ENCODE measurements around the gene UBXN6.

UBXN6 gene

GRCh38 chr19:4493104-4493928 lies 35.7 kb upstream of the UBXN6 start:
- DNase-seq: no peak

DNA sequence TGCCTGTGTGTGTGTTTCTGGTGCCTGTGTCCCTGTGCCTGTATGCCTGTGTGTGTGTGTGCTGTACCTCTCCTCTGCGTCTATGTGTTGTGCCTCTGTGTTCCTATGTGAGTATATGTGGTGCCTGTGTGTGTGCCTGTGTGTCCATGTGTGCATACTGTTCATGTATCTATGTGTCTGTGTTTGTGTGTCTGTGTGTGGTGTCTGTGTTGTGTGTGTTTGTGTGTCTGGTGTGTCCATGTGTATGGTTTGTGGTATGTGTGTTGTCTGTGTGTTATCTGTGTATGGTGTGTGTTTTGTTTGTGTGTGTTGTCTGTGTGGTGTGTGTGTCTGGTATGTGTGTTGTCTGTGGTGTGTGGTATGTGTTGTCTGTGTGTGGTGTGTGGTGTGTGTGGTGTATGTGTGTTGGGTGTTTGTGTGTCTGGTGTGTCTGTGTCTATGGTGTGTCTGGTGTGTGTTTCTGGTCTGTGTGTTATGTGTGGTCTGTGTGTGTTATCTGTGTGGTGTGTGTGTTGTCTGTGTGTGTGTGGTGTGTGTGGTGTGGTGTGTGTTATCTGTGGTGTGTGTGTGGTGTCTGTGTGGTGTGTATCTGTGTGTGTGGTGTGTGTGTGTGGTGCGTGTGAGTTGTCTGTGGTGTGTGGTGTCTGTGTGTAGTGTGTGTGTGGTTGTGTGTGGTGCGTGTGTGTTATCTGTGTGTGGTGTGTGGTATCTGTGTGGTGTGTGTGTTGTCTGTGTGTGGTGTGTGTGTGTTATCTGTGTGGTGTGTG lies 34.9 kb upstream of the UBXN6 start:
- no peak for DNase-seq

- no peak for DNase-seq
These were observed 33.9 kb upstream of the UBXN6 start for GRCh38 chr19:4491446-4491845.

DNA sequence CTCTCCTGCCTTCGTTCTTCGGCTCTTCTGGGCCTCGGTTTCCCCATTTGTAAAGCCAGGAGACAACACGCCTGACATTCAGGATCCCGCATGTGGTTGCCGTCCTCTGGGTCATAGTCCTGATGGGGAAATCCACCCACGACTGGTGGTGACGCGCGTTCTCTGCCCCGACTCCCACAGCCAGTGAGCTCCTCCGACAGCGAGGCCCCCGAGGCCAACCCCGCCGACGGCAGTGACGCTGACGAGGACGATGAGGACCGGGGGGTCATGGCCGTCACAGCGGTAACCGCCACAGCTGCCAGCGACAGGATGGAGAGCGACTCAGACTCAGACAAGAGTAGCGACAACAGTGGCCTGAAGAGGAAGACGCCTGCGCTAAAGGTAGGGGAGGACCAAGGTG lies 30.9 kb upstream of the UBXN6 start:
- DNase-seq: no peak

- no peak for DNase-seq
These were observed 30.0 kb upstream of the UBXN6 start for GRCh38 chr19:4487572-4487971.

GRCh38 chr19:4483385-4483784 lies 25.8 kb upstream of the UBXN6 start:
- no peak for DNase-seq

DNA sequence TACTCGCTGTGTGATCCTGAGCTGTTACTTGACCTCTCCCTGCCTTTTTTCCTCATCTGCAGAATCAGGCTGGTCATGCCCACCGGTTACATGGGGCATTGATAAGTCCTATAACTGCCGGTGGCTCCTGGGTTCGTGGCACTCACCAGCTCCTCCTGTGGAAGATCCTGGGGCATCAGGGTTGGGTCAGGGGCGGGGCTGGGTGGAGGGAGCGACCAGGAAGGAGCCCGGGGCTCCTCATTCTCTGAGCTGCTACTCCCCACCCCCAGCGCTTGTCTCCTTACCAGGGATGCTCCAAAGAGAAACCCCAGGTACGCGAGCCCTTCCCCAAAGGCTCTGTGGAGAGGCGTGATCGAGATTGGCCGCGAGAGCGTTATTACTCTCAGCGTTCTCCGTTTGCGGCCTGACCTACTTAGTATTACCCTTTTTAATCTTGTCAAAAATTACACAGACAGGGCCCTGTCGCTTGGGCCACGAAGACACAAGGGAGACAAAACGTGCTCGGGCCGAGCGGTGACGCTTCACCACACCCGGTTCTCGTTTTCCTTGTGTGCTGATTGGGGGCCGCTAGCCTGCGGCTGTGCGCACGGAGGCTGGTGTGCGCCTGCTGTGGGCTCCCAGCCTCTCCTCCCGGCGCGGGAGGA lies 25.2 kb upstream of the UBXN6 start:
- DNase-seq: no peak

DNA sequence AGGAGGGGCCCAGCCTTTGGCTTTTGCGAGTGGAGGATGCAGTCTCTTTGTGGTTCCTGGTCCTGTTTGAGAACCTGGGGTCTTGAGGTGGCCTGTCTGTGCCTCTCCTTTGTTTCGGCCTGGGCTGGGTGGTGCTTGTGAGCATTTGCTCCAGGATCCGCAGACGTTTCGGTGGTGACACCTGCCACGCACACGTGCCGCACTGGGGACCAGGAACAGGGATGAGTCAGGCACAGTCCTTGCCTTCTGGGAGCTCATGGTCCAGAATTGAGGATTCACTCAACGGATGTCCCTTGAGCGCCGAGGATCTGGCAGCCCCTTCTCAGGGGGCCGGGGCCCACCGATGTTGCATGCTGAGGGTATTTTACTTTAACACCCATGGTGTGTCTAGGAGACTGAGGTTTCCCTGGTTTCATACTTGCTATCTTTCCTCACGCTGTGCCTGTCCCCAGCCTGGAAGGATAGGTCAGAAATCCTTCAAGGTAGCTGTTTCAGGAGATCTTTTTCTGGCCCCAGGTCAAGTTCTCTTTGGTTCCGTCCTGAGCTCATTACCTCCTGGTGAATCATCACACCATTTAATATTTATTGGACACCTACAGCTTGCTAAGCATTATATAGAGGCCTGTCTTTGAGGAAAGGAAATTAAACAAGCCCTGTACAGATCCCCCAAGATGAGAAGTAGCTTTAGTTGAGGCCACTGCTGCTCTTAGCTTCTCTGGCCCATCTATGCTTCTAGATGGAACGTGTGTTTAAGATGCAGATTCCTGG lies 19.6 kb upstream of the UBXN6 start:
- no peak for DNase-seq

DNA sequence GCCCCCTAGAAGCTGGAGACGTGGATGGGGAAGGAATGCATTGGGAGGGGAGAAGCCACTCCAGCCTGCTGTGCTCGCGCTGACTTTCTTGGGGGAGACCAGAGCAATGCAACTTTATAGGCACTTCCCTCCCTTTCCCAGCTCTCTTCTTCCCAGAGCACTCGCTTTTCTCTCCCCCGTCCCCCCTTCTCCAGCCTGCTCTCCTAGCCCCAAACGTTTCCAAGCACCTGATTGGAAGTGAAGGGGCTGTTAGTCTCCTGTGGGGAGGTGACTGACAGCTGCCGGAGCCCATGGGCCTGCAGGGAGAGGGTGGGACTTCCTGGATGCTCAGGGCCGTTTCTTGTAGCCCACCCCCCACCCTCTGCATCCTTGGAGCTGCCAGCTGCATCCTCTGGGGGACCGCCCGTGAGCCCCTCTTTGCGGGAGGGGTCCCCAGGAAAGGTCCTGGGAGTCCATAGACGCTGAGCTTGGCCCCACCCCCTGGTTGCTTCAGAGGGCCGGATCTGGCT lies 17.0 kb upstream of the UBXN6 start:
- peak; percentile 37 for DNase-seq

- no peak for DNase-seq
These were observed 16.3 kb upstream of the UBXN6 start for GRCh38 chr19:4473763-4474513.

DNA sequence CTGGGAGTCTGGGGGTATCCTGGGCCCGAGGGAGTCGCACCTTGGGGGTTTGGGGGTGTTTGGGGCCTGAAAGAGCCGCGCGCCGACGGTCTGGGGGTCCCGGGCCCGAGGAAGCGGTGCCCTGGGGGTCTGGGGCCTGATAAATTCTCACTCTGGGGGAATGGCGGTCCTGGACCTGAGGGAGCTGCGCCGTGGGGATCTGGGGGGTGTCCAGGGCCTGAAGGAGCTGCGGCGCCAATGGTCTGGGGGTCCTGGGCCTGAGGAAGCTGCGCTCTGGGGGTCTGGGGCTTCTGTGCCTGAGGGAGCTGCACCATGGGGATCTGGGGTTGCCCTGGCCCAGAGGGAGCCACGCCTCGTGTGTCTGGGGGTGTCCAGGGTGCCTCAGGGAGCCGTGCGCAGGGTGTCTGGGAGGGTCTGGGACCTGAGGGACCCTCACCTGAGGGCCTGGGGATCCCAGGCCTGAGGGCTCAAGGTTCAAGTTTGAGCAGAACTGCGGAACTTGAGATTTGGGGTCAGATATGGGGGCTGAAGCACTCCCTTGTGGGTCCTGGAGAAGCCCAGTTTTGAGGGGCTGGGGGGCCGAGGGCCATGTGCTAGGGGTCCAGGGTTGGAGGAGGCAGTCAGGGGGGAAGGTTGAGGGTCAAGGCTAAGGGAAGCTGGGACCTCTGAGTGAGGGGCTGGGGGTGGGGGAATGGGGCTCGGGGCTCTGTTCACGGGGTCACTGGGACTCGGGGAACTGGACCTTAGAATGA lies 15.6 kb upstream of the UBXN6 start:
- DNase-seq: no peak

DNA sequence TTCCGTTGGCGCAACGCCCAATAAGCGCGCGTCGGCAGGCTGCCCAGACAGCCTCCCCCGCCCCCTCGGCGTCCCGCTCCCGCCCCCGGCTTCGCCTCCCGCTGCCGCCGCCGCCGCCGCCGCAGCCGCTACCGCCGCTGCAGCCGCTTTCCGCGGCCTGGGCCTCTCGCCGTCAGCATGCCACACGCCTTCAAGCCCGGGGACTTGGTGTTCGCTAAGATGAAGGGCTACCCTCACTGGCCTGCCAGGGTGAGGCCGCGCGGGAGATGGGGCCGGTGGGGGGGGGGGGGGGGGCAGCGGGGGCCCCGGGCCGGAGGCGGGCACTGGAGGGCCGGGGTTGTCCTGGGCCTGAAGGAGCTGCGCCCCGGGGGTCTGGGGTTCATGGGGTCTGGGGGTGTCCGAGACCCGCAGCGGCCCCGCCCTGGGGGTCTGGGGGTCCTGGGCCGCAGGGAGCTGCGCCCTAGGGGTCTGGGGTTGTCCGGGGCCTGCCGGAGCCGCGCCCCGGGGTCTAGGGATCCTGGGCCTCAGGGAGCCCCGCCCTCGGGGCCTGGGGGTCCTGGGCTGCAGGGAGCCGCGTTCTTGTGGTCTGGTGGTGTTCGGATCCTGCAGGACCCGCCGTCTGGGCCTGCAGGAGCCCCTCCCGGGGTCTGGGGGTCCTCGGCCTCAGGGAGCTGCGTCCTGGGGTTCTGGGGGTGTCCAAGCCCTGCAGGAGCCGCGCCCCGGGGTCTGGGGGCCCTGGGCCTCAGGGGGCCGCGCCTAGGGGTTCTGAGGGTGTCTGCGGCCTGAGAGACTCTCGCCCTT lies 14.8 kb upstream of the UBXN6 start, which contains the start of gene HDGFL2:
Gene HDGFL2, plus strand, starts transcription at position 124 of the 801 bp plus-strand sequence. Its CDS starts 54 bp downstream, at position 178.
- DNase-seq: no peak

DNA sequence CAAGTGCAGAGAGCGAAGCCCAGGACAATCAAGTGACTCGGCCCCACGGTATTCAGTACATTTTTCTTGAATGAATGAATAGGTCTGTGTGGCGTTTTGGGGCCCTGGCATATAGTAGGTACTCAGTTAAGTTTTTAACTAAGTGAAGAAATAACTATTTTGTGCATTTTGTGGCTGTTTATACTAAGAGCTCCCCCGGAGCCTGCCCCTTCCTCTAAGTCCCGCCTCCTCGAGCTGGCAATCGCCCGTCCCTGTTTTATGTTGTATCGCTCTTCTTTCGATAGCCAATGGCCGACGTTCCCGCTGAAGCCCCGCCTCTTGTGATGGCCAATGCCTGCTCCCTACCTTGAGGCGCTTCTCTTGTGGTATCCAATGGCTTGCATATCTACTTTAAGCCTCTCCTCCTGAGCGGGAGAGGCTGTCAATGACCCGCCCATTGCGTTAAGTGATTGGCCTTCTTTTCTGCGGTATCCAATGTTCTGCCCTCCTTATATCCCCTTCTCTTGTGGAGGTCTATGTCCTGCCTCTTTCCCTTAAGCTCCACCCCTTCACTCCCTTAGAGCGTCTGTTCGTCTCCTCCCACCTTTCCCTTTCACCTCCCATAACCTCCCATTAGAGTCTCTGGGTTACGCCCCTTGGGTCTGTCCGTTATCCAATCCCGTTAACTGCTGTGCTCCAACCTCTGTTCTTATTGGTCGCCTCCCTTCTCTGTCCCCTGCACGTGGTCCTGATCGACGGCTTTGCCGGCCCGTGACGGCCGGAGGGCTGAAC lies 14.0 kb upstream of the UBXN6 start:
- DNase-seq: peak; percentile 100

GRCh38 chr19:4467835-4468234 lies 10.2 kb upstream of the UBXN6 start:
- no peak for DNase-seq

DNA sequence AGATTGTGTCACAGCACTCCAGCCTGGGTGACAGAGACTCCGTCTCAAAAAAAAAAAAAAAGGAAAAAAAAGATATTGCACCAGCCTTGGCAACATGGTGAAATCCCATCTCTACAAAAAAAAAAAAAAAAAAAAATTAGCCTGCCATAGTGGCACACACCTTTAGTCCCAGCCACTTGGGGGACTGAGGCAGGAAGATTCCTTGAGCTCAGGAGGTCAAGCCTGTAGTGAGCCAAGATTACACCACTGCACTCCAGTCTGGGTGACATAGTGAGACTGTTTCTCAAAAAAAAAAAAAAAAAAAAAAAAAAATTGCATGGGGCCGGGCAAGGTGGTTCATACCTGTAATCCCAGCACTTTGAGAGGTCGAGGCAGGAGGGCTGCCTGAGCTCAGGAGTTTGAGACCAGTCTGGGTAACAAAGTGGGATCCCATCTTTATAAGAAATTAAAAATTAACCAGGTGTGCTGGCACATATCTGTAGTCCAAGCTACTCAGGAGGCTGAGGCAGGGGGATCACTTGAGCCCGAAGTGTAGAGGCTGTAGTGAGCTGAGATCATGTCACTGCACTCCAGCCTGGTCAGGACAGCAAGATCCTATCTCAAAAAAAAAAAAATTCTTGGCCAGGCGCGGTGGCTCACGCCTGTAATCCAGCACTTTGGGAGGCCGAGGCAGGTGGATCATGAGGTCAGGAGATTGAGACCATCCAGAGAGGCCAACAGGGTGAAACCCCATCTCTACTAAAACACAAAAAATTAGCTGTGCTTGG lies 7.4 kb upstream of the UBXN6 start:
- no peak for DNase-seq

DNA sequence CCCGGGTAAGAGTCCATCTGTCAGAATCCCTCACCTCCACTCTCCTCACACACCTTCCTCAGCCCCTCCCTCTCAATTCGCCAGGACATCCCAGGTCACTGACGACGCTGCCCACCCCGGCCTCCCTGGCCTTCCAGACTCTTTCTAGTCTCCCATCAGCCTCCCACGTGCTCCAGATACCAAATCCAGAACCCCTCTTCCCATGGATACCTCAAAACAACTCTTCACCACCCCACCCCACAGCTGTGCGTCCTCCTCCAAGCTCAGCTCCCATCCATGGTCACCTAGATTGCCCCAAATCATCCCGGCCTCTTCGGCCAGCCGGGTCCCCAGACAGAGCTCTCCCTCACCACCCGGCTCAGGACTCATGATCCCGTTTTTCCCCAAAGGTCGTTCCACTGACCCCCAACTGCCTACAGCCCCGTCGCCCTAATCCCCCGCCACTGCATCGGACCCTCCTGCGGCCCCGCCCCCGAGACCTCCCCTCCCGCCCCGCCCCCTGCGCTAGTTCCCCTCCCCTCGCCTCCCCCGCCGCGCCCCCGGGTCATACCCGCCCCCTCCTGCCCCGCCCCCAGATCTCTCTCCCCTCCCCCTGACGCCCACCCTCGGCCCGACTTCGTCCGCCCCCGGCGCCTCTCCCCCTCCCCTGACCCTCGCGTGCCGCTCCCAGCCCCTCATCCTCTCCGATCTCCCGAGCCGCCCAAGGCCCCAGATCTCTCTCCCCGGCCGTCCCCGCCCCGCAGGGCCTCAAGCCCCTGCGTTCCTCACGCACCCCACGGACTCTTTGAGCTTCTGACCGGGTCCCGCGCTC lies 546 bp downstream of the UBXN6 start:
- peak; percentile 40 for DNase-seq

- DNase-seq: no peak
These were observed 1.1 kb downstream of the UBXN6 start for GRCh38 chr19:4456476-4456842.
